SJCRH30 (cell line): Measurements from ENCODE around the gene ELAVL1. TPM values are rescaled to one million over a fixed set of nuclear protein-coding genes. Genes with fewer than 3 reads are reported as not detected.

Experiments used
- DNase-seq, 2 experiments: peaks; one replicate each; pipeline ENCODE4 v3.0.0-alpha.2; 2015 to 2020
- H3K27ac ChIP-seq: fragments of 250-450 bp; sonication (Bioruptor Pico); 2 replicates; pipeline ENCODE4 v1.5.1; 2020; ENCODE audit warnings: mild to moderate bottlenecking, moderate library complexity
- H3K27me3 ChIP-seq: fragments of 250-450 bp; sonication (Bioruptor Pico); 2 replicates; pipeline ENCODE4 v1.5.1; 2020; ENCODE audit warnings: mild to moderate bottlenecking, moderate library complexity
- H3K36me3 ChIP-seq: fragments of 250-450 bp; sonication (Bioruptor Pico); 2 replicates; pipeline ENCODE4 v1.5.1; 2020; ENCODE audit warnings: mild to moderate bottlenecking, moderate library complexity
- H3K4me1 ChIP-seq: fragments of 250-450 bp; sonication (Bioruptor Pico); 2 replicates; pipeline ENCODE4 v1.5.1; 2020; ENCODE audit warnings: mild to moderate bottlenecking, moderate library complexity
- H3K4me3 ChIP-seq: fragments of 250-450 bp; sonication (Bioruptor Pico); 2 replicates; pipeline ENCODE4 v1.5.1; 2020; ENCODE audit warnings: mild to moderate bottlenecking, moderate library complexity
- H3K9me3 ChIP-seq: fragments of 250-450 bp; sonication (Bioruptor Pico); replicated peaks from 2 replicates; pipeline ENCODE4 v1.5.1; 2020; ENCODE audit warnings: mild to moderate bottlenecking, moderate library complexity
- total RNA-seq: library from RNA; depleted of rRNA; stranded (reverse); fragments of >200 nt; shearing (Covaris generic); gene quantifications from 2 replicates; pipeline ENCODE4 v1.2.3, GENCODE V29; 2014

Gene ELAVL1
- total RNA-seq, 1 experiment from 2014 or later, result 79.4 TPM

DNA sequence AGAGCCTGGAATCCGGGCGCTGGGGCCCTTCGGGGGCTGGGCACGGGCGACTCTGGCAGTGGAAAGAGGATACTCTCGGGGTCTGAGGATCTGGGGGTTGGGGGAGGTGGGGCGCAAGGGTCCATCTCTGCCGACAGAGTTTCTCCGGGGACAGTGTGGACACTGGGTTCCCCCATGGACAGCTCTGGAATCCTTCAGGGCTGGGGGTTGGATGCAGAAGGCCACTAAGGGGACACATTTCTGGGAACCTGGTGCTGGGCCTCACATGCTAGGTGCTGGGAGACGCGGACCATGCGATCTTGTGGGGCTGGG lies 88.5 kb downstream of the ELAVL1 start:
- no peaks in the 10 kb centered on the region for H3K4me1 ChIP-seq
- no peaks in the 10 kb centered on the region; the same call in 1 of the 2 replicates for H3K36me3 ChIP-seq
- H3K9me3 ChIP-seq, result no peaks in the 10 kb centered on the region
- no peaks in the 10 kb centered on the region; the same call in 1 of the 2 replicates for H3K27me3 ChIP-seq
- no peak for DNase-seq
- H3K27ac ChIP-seq, result no peak overlapping the region
- H3K4me3 ChIP-seq, result no peak overlapping the region

DNA sequence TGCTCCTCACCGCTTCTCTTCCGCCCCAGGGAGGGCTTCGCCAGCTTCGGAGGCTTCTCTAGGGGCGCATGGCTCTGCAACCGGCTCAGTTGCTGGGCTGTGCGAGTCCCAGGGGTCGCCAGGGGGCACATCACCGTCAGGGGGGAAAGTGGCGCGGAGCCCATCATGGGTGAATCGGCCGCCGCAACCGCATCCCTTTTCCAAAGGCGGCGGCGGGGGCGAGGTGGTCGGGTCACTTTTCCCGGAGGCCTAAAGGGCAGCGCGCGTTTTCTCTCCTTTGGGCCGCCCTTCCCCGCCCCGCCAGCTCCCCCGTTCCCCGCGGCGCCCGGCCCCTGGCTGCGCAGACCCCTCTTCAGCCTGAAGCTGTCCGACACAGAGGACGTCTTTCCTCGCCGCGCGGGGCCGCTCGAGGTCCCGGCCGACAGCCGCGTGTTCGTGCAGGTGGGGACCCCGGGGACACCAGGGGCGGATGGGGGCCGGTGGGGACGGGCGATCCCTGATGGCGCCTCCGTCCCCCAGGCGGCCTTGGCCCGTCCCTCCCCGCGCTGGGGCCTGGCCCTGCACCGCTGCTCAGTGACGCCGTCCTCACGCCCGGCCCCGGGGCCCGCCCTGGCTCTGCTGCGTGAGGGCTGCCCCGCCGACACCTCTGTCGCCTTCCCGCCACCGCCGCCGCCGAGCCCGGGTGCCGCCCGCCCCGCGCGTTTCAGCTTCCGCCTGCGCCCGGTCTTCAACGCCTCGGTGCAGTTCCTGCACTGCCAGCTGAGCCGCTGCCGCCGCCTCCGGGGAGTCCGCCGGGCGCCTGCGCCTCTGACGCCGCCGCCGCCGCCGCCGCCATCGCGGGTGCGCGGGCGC lies 89.1 kb downstream of the ELAVL1 start:
- Histone ChIP-seq H3K27me3 (no peaks in the 10 kb centered on the region; the same call in 1 of the 2 replicates), H3K36me3 (no peaks in the 10 kb centered on the region; the same call in 1 of the 2 replicates), H3K9me3 (no peaks in the 10 kb centered on the region), H3K4me3 (peak overlapping the region; percentile 25), H3K4me1 (no peaks in the 10 kb centered on the region), H3K27ac (no peak overlapping the region)
- DNase-seq, result no peak

GRCh38 chr19:7915250-7916102 lies 90.0 kb downstream of the ELAVL1 start:
- H3K4me3 ChIP-seq, result no peak overlapping the region
- H3K9me3 ChIP-seq, result no peaks in the 10 kb centered on the region
- no peaks in the 10 kb centered on the region; the same call in 1 of the 2 replicates for H3K36me3 ChIP-seq
- DNase-seq, result no peak
- H3K27ac ChIP-seq, result no peak overlapping the region
- H3K27me3 ChIP-seq, result no peaks in the 10 kb centered on the region; the same call in 1 of the 2 replicates
- no peaks in the 10 kb centered on the region for H3K4me1 ChIP-seq

- H3K36me3 ChIP-seq, result no peaks in the 10 kb centered on the region; the same call in 1 of the 2 replicates
- H3K27me3 ChIP-seq, result no peaks in the 10 kb centered on the region; the same call in 1 of the 2 replicates
- no peak within 1 kb of the TSS for H3K27ac ChIP-seq
- H3K4me1 ChIP-seq, result no peaks in the 10 kb centered on the region
- no peak for DNase-seq
- no peaks in the 10 kb centered on the region for H3K9me3 ChIP-seq
- H3K4me3 ChIP-seq, result no peak within 1 kb of the TSS
Observed at GRCh38 chr19:7914598-7915045, 90.8 kb downstream of the ELAVL1 start, which contains the start of gene TGFBR3L. Gene TGFBR3L (plus strand): TSS chr19:7914830.

GRCh38 chr19:7914099-7914498 lies 91.3 kb downstream of the ELAVL1 start:
- Histone ChIP-seq H3K4me3 (no peak overlapping the region), H3K27me3 (no peaks in the 10 kb centered on the region; the same call in 1 of the 2 replicates)
- no peak for DNase-seq

DNA sequence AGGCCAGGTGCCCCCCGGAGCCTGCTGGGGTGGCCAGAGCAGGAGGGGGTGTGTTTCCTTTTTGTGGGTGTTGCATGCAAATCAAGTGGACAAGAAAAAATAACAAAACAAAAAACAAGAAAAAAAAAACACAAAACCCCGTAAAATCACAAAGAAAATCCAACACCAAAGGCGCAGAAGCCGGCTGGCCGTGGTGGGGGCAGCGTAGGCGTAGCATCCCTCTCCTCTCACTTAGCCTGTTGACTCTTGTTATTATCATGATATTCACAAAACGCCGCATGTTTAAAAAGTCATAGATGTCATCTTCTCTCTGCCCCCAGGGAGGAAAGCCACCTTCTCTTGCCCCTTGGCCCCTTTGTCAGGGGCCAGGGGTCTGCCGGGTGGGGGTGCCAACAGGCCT lies 91.8 kb downstream of the ELAVL1 start:
- Histone ChIP-seq H3K4me3 (no peak overlapping the region), H3K9me3 (no peaks in the 10 kb centered on the region), H3K36me3 (no peaks in the 10 kb centered on the region; the same call in 1 of the 2 replicates), H3K27me3 (no peaks in the 10 kb centered on the region; the same call in 1 of the 2 replicates), H3K4me1 (no peaks in the 10 kb centered on the region), H3K27ac (no peak overlapping the region)
- no peak for DNase-seq

More at GRCh38 chr19:7914099-7914498, 91.3 kb downstream of the ELAVL1 start:
- Histone ChIP-seq H3K27ac (no peak overlapping the region), H3K36me3 (no peaks in the 10 kb centered on the region; the same call in 1 of the 2 replicates), H3K4me1 (no peaks in the 10 kb centered on the region), H3K9me3 (no peaks in the 10 kb centered on the region)

DNA sequence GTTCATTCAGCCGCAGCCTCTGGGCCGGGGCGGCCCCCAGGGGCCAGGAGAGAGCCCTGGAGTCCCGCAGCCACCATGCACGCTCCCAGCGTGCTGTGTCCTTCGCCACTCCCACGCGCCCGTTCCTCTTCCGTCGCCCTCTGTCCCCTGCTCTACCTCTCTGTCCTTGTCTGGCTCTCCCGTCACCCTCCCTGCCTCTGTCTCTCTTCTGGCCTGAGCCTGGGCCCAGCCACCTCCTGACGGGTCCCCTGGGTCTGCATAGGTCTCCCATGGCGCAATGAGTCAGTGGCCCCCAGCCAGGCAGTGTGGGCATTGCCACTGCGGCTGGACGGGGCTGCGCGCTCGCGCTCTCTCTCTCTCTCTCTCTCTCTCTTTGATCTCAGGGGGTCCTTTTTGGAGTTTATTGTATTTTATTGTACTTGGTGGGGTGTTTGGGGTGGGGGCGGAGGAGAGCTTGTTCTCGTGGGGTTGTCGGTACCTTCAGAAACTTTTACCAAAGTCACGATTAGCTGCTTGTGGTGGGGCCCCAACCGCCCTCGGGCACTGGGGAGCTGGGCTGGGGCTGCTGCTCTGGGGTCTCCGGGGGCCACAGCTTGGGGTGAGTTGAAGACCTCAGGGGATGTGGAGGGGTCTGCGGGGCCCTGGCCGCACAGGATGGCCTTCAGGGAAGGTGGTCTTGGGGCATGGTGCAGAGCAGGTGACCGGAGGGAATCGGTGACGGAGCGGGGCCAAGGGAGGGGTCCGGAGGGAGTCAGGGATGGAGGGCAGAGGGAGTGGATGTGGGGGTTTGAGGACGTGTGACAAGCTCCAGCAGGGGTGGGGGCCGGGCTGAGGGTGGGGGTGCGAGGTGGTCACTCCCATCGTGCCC lies 92.5 kb downstream of the ELAVL1 start:
- no peaks in the 10 kb centered on the region for H3K9me3 ChIP-seq
- no peaks in the 10 kb centered on the region for H3K4me1 ChIP-seq
- H3K36me3 ChIP-seq, result no peaks in the 10 kb centered on the region; the same call in 1 of the 2 replicates
- no peak for DNase-seq
- no peaks in the 10 kb centered on the region; the same call in 1 of the 2 replicates for H3K27me3 ChIP-seq
- H3K27ac ChIP-seq, result no peak overlapping the region
- no peak overlapping the region for H3K4me3 ChIP-seq

DNA sequence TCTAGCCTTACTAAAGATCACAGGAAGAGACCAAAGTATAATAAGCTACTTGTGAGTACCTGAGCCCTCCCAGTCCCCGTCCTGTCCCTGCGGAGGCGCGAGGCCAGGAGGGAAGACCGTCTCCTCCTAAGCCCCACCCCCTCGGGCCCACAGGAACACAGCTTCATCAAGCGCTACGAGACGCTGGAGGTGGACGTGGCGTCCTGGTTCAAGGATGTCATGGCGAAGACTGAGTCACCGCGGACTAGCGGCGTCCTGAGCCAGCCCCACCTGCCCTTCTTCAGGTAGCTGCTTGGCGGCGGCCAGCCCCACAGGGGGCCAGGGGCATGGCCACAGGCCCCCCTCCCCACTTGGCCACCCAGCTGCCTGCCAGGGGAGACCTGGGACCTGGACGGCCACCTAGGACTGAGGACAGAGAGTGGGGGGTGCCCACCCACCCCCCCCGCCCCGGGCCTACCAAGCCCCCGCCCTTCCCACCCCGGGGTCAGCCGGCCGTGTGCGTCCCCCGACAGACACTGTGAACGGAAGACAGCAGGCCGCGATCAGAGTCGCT lies 93.2 kb downstream of the ELAVL1 start:
- no peaks in the 10 kb centered on the region; the same call in 1 of the 2 replicates for H3K36me3 ChIP-seq
- H3K27ac ChIP-seq, result no peak overlapping the region
- H3K4me3 ChIP-seq, result no peak overlapping the region
- no peaks in the 10 kb centered on the region for H3K9me3 ChIP-seq
- no peaks in the 10 kb centered on the region; the same call in 1 of the 2 replicates for H3K27me3 ChIP-seq
- no peaks in the 10 kb centered on the region for H3K4me1 ChIP-seq
- no peak for DNase-seq

- H3K27me3 ChIP-seq, result no peaks in the 10 kb centered on the region; the same call in 1 of the 2 replicates
- no peaks in the 10 kb centered on the region for H3K4me1 ChIP-seq
- no peak overlapping the region for H3K4me3 ChIP-seq
- no peak for DNase-seq
- H3K36me3 ChIP-seq, result no peaks in the 10 kb centered on the region; the same call in 1 of the 2 replicates
- H3K9me3 ChIP-seq, result no peaks in the 10 kb centered on the region
- no peak overlapping the region for H3K27ac ChIP-seq
Observed at GRCh38 chr19:7911508-7912143, 93.8 kb downstream of the ELAVL1 start.

DNA sequence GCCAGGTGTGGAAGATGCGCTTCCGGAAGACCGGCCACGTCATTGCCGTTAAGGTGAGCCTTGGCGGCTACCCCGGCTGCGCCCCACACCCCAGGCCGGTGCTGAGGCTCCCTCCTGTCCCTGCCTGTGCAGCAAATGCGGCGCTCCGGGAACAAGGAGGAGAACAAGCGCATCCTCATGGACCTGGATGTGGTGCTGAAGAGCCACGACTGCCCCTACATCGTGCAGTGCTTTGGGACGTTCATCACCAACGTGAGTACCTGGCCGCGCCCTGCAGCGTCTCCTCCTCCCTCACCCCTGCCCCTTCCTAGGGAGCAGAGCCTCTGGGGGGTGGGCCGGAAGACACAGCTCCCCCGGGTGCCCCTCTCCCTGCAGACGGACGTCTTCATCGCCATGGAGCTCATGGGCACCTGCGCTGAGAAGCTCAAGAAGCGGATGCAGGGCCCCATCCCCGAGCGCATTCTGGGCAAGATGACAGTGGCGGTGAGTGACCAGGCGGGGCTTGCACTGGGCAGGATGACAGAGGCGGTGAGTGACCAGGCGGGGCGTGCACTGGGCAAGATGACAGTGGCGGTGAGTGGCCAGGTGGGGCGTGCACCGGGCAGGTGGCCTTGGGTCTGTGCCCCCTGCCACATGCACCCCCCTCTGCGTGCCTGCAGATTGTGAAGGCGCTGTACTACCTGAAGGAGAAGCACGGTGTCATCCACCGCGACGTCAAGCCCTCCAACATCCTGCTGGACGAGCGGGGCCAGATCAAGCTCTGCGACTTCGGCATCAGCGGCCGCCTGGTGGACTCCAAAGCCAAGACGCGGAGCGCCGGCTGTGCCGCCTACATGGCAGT lies 94.9 kb downstream of the ELAVL1 start:
- Histone ChIP-seq H3K27me3 (no peaks in the 10 kb centered on the region; the same call in 1 of the 2 replicates), H3K36me3 (no peaks in the 10 kb centered on the region; the same call in 1 of the 2 replicates), H3K27ac (no peak overlapping the region), H3K4me3 (no peak overlapping the region), H3K9me3 (no peaks in the 10 kb centered on the region), H3K4me1 (no peaks in the 10 kb centered on the region)
- DNase-seq, result no peak

- no peak for DNase-seq
- Histone ChIP-seq H3K4me1 (no peaks in the 10 kb centered on the region), H3K36me3 (no peaks in the 10 kb centered on the region; the same call in 1 of the 2 replicates), H3K9me3 (no peaks in the 10 kb centered on the region), H3K4me3 (no peak overlapping the region), H3K27ac (no peak overlapping the region), H3K27me3 (no peaks in the 10 kb centered on the region)
Observed at GRCh38 chr19:7909471-7910067, 95.9 kb downstream of the ELAVL1 start.

GRCh38 chr19:7908742-7909461 lies 96.5 kb downstream of the ELAVL1 start:
- no peaks in the 10 kb centered on the region for H3K9me3 ChIP-seq
- no peaks in the 10 kb centered on the region for H3K4me1 ChIP-seq
- DNase-seq, result no peak
- H3K27me3 ChIP-seq, result no peaks in the 10 kb centered on the region
- no peak overlapping the region for H3K27ac ChIP-seq
- H3K36me3 ChIP-seq, result no peaks in the 10 kb centered on the region; the same call in 1 of the 2 replicates
- no peak overlapping the region for H3K4me3 ChIP-seq
